ENCODE measurements around the gene TMEM94.

- TF ChIP-seq EZH2 (IDR thresholded peaks at IDR 0.05) (no peak), POLR2AphosphoS5 (IDR thresholded peaks at IDR 0.05; ENCODE audit: borderline replicate concordance, low read depth, low read length) (no peak)
These were observed 31.1 kb downstream of the TMEM94 start for GRCh38 chr17:75487351-75488070.
